ENCODE results near the gene NOPCHAP1.

DNA sequence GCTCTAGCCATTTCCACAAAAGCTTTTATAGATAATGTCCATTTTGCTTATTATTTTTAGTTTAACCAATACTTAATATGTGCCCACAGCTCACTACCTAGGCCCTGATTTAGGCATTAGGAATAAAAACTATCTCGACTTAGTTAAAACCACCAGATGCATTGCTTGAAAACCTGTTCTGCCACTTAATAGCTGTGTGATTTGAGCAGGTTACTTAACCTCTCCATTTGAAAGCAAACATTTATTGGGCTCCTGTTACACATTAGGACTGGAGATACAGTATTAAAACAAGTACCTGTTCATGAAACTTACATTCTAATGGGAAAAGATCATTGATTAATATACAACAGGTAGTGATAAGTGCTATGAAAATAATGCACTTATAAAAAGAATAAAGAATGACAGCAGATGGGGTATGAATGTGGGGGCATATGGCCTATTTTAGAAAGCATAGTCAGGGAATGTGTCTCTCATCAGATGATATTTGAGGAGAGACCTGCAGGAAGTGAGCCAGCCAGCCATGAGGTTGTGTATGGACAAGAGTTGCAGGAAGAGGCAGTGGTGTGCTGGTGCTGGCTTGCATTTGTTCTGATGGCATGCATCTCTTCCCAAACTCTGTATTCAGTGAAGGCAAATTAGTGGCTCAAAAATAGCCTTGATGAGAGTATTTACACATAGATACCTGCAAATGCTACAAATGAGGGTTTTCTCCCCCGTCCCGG is 34.3 kb downstream of the NOPCHAP1 start:
- TF ChIP-seq, protein P1, sequence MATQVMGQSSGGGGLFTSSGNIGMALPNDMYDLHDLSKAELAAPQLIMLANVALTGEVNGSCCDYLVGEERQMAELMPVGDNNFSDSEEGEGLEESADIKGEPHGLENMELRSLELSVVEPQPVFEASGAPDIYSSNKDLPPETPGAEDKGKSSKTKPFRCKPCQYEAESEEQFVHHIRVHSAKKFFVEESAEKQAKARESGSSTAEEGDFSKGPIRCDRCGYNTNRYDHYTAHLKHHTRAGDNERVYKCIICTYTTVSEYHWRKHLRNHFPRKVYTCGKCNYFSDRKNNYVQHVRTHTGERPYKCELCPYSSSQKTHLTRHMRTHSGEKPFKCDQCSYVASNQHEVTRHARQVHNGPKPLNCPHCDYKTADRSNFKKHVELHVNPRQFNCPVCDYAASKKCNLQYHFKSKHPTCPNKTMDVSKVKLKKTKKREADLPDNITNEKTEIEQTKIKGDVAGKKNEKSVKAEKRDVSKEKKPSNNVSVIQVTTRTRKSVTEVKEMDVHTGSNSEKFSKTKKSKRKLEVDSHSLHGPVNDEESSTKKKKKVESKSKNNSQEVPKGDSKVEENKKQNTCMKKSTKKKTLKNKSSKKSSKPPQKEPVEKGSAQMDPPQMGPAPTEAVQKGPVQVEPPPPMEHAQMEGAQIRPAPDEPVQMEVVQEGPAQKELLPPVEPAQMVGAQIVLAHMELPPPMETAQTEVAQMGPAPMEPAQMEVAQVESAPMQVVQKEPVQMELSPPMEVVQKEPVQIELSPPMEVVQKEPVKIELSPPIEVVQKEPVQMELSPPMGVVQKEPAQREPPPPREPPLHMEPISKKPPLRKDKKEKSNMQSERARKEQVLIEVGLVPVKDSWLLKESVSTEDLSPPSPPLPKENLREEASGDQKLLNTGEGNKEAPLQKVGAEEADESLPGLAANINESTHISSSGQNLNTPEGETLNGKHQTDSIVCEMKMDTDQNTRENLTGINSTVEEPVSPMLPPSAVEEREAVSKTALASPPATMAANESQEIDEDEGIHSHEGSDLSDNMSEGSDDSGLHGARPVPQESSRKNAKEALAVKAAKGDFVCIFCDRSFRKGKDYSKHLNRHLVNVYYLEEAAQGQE (IDR thresholded peaks at IDR 0.05; ENCODE audit: low read depth, low read length) = no peak
- no peak for TF ChIP-seq JUNB (IDR thresholded peaks at IDR 0.05)
- TF ChIP-seq EZH2 (IDR thresholded peaks at IDR 0.05; ENCODE audit: borderline replicate concordance, control insufficient read depth, low read depth, low read length) = no peak
- TF ChIP-seq CHD4 (IDR thresholded peaks at IDR 0.05) = no peak
- no peak for TF ChIP-seq POLR2AphosphoS5 (IDR thresholded peaks at IDR 0.05; ENCODE audit: low read length)
- TF ChIP-seq EP300 (IDR thresholded peaks at IDR 0.05; ENCODE audit: borderline replicate concordance in 1 of 2, control insufficient read depth in 1 of 2, low read depth in 2 of 2, low read length in 2 of 2) = no peak
